GM21717 (cell line): ENCODE measurements around the gene HDAC8.
"Not testable (repeated sequence)": the region's sequence is repeated elsewhere in the genome, so short reads cannot be mapped to it uniquely, and the experiment has no call there.

Experiments used
- ATAC-seq: cut with Tn5 transposase; IDR thresholded peaks from one replicate; pipeline ENCODE4 v1.9.1; 2021; ENCODE audit warnings: mild to moderate bottlenecking, moderate library complexity; ENCODE audit not compliant: unreplicated experiment

HDAC8 gene

DNA sequence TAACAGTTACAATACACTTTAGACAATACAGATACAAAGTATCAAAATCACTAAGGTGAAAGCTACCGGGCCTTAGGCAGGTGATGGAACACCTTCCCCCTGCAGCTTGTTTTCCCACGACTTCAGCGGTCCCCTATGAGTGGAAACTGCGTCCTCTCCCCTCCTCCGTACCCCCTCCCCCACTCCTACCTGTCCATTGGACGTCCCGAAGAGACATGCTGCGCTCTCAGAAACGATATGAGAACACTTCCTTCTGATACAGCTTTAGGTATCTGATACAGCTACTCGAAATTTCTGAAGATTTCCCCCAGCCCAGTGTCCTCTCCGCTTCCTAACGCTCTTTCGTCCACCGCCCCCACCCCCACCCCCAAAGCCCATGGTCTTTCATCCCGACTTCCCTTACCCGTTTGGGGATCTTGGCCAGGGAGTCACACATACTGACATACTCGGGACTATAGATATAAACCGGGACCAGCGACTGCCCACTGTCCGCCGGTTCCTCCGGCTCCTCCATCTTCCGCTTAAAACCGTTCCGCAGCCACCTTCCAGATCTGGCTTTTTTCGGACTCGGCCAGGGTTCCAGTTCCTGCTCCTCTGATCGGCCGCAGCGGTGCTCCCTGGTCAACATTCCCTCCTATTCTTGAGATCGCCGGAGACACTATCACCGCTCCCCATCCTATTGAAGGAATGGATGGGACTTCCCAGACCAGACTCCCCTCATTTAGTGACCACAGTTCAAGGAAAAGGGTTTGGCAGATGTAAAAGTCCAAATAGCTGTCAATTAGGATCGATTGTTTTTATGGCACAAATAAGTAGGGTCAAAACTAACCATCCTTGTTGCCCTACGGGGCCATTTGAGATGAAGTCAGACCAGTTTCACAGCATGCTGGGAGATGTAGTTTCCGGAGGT, at the start of gene HDAC8:
Gene HDAC8, minus strand, starts transcription at position 596 of the 910 bp plus-strand sequence. Its CDS starts 82 bp downstream, at position 514.
- ATAC-seq, result peak; percentile 95

DNA sequence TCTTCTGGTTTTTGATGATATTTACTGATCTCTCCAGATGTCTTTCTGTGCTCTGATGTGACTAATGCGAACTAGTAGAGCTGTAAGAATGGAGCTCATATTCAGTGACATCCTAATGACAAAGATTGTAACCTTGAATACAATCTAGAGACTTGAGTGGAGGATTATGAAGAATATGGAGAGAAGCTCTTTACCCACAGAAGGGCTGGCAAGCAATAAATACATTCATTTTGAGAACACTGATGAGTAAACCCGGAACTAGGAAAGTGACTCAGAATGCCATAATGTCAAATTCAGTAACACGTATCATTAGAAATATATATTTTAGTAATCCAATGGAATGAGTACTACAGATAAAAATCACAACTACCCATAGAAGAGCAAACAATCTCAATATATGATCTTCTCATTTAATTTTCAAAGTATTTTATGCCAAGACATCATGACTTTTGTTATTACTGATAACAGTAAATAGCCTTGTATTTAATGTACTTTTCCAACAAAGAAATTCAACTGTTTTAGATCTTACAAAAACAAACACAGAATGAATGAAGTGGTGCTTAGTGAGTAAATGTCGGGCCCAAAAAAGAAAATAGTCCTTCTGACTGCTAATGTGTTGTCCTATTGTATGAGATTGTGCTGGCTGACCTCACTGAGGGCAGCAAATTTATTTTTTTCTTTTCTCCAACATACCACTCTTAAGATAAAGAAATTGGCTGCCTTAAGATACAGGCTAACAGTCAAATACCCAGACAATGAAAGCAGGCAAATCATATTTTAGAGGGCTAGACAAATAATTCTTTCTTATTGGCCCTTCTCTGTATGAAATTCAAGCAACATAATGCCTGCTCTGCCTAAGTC, 49.2 kb upstream of the HDAC8 start:
- ATAC-seq, result peak; percentile 94

DNA sequence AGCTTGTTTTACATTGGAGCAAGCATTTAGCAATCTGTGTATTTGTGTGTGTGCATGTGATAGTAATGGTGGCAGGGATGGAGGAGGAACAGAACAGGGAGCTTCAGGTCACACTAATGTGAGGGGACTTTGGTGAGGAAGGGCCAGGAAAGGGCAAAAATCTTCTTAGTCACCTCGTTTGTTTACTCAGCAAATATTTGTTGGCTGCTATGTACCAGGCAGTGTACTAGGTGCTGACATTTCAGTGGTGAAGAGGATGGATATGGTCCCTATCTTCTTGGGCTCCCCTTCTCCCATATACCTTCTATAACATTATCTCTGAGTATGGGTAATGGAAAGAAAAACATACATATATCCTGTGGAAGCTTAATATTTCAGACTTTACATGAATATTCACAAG, 48.5 kb upstream of the HDAC8 start:
- ATAC-seq, result no peak

- no peak for ATAC-seq
These were observed 48.0 kb upstream of the HDAC8 start for GRCh38 chrX:72620550-72621145.

DNA sequence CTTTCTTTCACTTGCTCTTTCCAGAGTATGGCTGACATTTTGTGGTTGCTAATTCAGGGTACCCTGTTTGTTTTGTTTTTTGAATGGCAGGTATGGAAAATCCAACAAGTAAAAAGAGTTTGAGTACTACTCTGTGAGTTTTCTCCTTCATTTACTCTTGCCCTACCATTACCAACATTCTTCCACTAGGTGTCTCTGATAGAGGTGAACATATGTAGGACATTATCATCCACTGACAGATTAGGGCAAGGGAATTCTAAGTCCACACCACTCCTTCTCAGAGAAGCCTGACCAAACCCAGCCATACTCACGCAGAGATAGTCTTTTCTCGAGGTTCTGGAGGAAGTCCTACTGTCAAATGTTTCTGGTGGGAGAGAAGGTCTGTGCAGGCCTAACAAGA, 36.7 kb upstream of the HDAC8 start:
- ATAC-seq, result no peak

- no peak for ATAC-seq
These were observed 32.1 kb upstream of the HDAC8 start for GRCh38 chrX:72604705-72605104.

- ATAC-seq, result no peak
These were observed 31.5 kb upstream of the HDAC8 start for GRCh38 chrX:72604112-72604511.

- not testable (repeated sequence) for ATAC-seq
These were observed 18.4 kb upstream of the HDAC8 start for GRCh38 chrX:72591038-72591437.

DNA sequence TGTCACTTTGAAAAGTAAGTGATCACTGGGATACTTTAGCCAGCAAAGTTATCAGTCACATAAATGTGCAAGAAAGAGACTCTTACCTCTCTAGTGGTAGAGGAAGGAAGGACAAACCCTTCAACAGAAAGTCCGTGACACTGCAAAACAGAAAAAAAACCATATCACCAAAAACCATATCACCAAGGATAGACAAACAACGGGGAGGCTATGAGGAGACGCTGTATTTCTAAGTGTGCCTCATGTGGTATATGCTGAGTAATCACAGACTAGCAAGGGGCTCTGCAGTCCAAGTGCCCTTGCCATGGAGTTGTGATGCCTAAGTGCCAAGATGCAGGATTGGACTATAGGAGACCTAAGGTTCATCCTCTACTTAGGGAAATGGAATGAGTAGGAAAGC, 11.5 kb upstream of the HDAC8 start:
- ATAC-seq, result no peak

DNA sequence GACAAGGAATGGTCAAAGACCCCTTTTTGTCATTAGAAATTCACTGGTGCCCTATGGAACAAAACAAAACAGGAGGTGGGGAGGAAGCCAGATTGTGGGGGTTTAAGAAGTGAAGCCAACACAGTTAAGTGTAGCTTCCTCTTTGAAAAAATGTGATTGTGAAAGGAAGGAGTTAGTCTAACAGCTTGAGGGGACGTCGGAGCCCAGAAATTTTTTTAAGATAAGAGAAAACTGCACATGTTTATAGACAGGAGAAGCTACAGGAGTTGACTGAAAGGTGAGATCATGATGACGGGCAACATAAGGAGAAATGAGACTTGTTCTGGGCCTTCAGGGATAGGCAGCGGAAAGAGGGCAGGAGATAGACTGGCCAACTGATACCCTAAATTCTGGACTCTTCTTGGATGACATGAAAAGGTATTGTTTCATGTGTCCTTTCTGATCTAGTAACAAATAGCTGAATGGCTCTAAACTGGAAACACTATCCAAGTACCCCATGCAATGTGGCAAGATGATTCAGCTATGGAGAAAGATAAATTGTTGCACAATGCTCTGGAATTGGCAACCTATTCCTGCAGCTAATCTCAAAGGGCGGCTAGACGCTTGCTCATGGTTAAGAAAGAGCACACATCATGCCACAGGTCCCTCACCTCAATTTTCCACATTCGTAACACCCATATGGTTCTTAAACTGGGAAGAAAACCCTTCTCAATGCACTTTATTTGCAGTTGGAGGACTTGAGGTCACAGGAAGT, 3.7 kb upstream of the HDAC8 start:
- no peak for ATAC-seq

DNA sequence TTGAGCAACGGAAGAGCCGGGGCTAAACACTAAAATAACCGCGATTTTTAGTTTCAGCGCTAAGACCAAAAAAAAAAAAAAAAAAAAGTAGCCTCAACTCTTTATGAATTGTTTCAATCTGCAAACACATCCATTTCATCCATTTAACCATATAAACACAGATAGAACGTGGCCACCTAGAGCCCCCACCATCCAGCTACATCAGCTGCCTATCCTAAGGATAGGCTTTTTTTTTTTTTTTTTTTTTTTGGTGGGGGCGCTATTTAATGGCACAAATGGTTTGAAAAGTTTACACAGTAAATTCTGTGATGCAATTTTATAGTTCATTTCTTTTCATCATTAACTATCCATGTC, 492 bp upstream of the HDAC8 start:
- peak; percentile 7 for ATAC-seq

DNA sequence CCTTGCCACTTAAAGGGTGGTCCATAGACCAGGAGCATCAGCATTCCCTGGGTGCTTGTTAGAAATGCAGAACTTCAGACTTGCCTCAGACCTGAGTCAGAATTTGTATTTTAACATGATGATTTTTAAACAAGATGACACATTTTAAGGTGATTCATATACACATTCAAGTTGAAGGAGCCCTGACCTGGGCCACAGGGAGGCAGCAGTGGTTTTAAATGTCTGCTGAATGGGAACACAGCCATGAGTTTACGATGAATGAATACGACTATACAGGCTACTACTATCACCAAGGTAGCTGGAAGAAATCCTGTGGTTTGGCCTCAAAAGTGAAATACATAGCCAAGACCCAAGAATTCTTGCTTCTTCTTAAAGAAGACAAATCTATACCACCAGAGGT, 2.9 kb downstream of the HDAC8 start:
- ATAC-seq, result no peak

DNA sequence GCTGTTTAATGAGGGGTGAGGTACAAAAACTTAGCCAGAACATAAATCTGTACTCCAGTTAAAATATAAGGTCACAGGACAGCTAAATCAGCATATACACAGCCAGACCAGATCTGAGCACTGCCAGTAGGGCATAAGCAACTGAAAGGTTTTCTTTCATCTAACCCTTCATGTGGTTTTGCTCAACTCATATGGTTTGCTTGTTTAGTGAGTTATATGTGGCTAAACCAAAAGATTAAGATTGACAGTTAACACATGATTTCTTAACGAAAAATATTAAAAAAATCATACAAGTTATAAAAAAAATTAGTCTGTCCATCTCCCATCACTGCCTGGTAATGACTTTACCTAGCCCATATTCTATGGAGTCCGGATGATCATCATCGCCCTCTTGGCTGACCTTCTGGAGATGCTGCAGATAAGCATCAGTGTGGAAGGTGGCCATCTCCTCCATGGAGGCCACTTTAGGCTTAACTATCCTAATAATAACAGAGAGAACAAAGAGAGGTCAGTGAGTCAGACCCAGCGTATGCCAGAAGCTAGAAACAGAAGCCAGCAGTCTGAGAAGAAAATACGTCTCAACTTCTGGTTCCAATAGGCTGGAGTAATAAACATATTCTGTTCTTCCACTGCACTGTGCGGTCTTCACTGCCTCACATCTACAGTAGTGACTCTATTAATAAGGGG, 4.1 kb downstream of the HDAC8 start:
- no peak for ATAC-seq

DNA sequence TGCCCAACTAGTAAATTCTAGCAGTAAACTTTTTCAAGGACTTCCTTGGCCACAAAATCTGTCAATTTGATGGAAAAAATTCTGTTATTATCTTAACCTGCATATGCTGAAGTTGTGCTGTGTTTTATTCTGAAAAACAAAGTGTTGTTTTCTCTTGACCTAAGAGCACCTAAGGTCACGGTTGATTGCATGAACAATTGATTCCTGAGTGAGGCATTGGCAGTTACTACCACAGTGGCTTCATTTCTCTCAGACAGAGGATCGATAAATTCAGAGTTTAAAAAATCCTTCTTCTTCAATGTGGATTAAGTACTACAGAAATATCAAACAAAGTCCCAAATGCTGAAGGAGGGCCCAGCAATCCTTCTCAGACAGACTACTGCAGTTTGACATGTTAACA, 6.2 kb downstream of the HDAC8 start:
- no peak for ATAC-seq

GRCh38 chrX:72559655-72560054, 13.0 kb downstream of the HDAC8 start:
- ATAC-seq, result not testable (repeated sequence)

DNA sequence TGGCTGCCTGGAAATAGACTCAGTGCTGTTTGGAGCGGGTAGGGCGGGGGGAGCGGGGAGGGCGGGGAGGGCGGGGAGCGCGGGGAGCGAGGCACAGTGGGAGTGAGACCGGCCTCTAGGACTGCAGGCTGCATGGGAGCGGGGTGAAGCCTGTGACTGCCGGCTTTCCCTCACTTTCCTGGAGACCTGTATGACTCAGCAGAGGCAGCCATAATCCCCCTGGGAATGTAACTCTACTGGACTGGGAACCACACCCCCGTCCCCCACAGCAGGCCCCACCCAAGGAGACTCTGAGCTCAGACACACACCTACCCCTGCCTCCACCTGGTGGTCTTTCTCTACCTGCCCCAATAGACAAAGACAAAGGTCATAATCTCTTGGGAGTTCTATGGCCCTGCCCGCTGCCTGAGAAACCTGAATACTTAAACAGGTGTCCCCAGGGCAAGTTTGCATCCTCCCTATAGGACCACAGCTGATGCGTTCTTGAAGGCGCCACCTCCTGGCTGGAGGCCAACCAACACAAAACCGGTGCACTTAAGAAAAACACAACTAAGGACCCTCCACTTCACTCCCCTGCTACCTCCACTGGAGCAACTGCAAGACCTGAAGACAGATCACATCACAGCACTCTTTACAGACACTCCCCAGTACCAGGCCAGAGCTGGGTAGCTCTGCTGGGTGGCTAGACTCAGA, 18.0 kb downstream of the HDAC8 start:
- no peak for ATAC-seq

GRCh38 chrX:72552443-72552842, 20.2 kb downstream of the HDAC8 start:
- ATAC-seq, result not testable (repeated sequence)

- ATAC-seq, result no peak
These were observed 26.7 kb downstream of the HDAC8 start for GRCh38 chrX:72545990-72546389.

DNA sequence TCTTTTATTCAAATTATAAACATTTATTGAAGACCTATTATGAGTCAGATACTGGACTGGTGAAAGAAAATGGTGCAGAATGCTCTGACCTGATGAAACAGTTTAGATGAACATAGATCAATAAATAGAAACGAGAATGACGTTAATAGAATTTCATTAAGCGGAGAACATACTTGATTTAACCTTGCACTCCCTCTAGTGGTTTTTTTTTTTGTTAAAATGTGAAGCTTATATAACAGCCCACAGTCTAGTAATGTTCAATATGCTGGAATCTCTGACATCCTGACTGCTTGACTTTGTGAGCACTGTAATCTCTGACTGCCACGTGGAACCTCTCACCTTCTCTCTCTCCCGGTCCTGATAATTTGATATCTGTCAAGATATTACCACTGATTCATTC, 32.3 kb downstream of the HDAC8 start:
- ATAC-seq, result no peak

- no peak for ATAC-seq
These were observed 32.8 kb downstream of the HDAC8 start for GRCh38 chrX:72539822-72540221.
